Ovary (tissue), 9 donors: ENCODE results near the gene DSCAM. TPM values are rescaled to one million over a fixed set of nuclear protein-coding genes. Genes with fewer than 3 reads are reported as not detected.

ENCODE experiments used
- DNase-seq, 5 donors: peaks; one replicate each; pipeline ENCODE4 v3.0.0-alpha.2; 2019 to 2020
- H3K27ac ChIP-seq, 2 donors: fragments of 200-600 bp; one replicate each; pipeline versions ENCODE4 v1.5.1 to v1.8.0; 2019 to 2022
- H3K27me3 ChIP-seq: fragments of 200-600 bp; one replicate; pipeline ENCODE4 v1.8.0; 2022
- H3K36me3 ChIP-seq: fragments of 200-600 bp; sonication (generic); one replicate; pipeline ENCODE4 v1.5.1; 2019
- H3K4me1 ChIP-seq: one replicate; pipeline ENCODE4 v1.8.1; 2013; ENCODE audit warnings: mild to moderate bottlenecking, moderate library complexity; ENCODE audit not compliant: insufficient read depth
- H3K4me3 ChIP-seq: fragments of 200-600 bp; sonication (generic); one replicate; pipeline ENCODE4 v1.5.1; 2017
- H3K9me3 ChIP-seq, 2 donors: fragments of 200-600 bp in 1 of 2; sonication (generic) in 1 of 2; one replicate each; pipeline versions ENCODE4 v1.5.1 to v1.8.1; 2013 to 2019; ENCODE audit warnings: mild to moderate bottlenecking in 1 of 2, moderate library complexity in 1 of 2
- EP300 ChIP-seq: sonication (generic); formaldehyde crosslinking; IDR thresholded peaks from one replicate; pipeline ENCODE4 v1.6.1; 2017; ENCODE audit warnings: antibody characterized with exemption
- POLR2A ChIP-seq: fragments of 450-650 bp; IDR thresholded peaks from one replicate; pipeline ENCODE4 v1.6.1; 2017; ENCODE audit warnings: antibody characterized with exemption, mild to moderate bottlenecking, moderate library complexity
- WGBS, 3 donors: extraction: QIAGEN DNeasy Blood & Tissue Kit in 1 of 3; methylation state at CpG; one replicate each; pipeline versions ENCODE4 v1.1.5 to v1.1.7; 2013 to 2017; 5-methylcytosine and 5-hydroxymethylcytosine counted together
- intact Hi-C, 4 donors: fragments of 100-400 bp; cut with DNase I; formaldehyde crosslinking; loops; one replicate each; pipeline versions ENCODE4 v1.11.0 to v1.15.1; 2022 to 2023
- polyA plus RNA-seq, 2 donors: library from polyadenylated mRNA; stranded (reverse); fragments of 200-250 nt in 1 of 2; fragments of 350-450 nt in 1 of 2; fragmentation: Illumina TruSeq in 1 of 2; extraction: RNeasy Lipid Tissue Mini Kit (QIAGEN cat#74804) in 1 of 2; gene quantifications; one replicate each; pipeline ENCODE4 v1.2.3, GENCODE V29; 2013 to 2014
- total RNA-seq, 7 donors: library from RNA; depleted of rRNA in 2 of 7; stranded (reverse); fragments of >200 nt in 2 of 7; fragmentation: NEBNext Ultra II Directional in 3 of 7; extraction: Animal tissue kit (Norgen Biotek cat#: 25700) in 3 of 7; gene quantifications; one replicate each; pipeline versions ENCODE4 v1.1.0 to v1.2.4, GENCODE V29; 2016 to 2023
- TF ChIP-seq, protein P1 (sequence below), 3 donors: fragments of 450-650 bp in 2 of 3; fragments of 200-600 bp in 1 of 3; IDR thresholded peaks; one replicate each; pipeline versions ENCODE4 v1.5.1 to v1.8.0; 2016 to 2022; ENCODE audit warnings: antibody characterized with exemption in 3 of 3, mild to moderate bottlenecking in 1 of 3
- donor health status: DM: no; HTN: no; CAD: no; lungs with moderate emphysema.
- donor health status: DM: no; HTN: no; CAD: no.
- donor health status: Bipolar disorder and iron deficiency.
- donor health status: DM: yes; HTN: yes; CAD: no.
- donor health status: DM: no; HTN: no; CAD: no.
- donor health status: DM: yes; HTN: yes; CAD: no.

The DSCAM gene
- total and polyA plus RNA-seq, 9 donors = under 0.01 to 0.12 (median 0.04) TPM; not detected in 5

- no peak for DNase-seq
- no peaks in the 10 kb centered on the region for H3K9me3 ChIP-seq
- no peaks in the 10 kb centered on the region for H3K36me3 ChIP-seq
- TF ChIP-seq EP300 = no peak
- no peak overlapping the region for H3K4me3 ChIP-seq
- no peak overlapping the region for H3K27ac ChIP-seq
- H3K27me3 ChIP-seq = no peaks in the 10 kb centered on the region
- intact Hi-C loops = no loop called here
- no peaks in the 10 kb centered on the region for H3K4me1 ChIP-seq
- 78 to 81% (median 79%) methylated on average over 3 of the region's 3 CpGs for WGBS, 3 donors
Observed at GRCh38 chr21:40553781-40554180, 293.2 kb downstream of the DSCAM start.

- Histone ChIP-seq H3K4me1 (no peaks in the 10 kb centered on the region), H3K4me3 (no peak overlapping the region), H3K36me3 (no peaks in the 10 kb centered on the region), H3K9me3 (peaks cover 0 to 3% of the 10 kb centered on the region in 2 donors), H3K27me3 (no peaks in the 10 kb centered on the region), H3K27ac (no peak overlapping the region)
- no peak for DNase-seq
- WGBS, 3 donors = 71 to 77% (median 72%) methylated on average over 18 of the region's 18 CpGs
- TF ChIP-seq, protein P1, sequence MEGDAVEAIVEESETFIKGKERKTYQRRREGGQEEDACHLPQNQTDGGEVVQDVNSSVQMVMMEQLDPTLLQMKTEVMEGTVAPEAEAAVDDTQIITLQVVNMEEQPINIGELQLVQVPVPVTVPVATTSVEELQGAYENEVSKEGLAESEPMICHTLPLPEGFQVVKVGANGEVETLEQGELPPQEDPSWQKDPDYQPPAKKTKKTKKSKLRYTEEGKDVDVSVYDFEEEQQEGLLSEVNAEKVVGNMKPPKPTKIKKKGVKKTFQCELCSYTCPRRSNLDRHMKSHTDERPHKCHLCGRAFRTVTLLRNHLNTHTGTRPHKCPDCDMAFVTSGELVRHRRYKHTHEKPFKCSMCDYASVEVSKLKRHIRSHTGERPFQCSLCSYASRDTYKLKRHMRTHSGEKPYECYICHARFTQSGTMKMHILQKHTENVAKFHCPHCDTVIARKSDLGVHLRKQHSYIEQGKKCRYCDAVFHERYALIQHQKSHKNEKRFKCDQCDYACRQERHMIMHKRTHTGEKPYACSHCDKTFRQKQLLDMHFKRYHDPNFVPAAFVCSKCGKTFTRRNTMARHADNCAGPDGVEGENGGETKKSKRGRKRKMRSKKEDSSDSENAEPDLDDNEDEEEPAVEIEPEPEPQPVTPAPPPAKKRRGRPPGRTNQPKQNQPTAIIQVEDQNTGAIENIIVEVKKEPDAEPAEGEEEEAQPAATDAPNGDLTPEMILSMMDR (IDR thresholded peaks at IDR 0.05) = no peak
- TF ChIP-seq EP300 = no peak
- intact Hi-C loops = no loop called here
Observed at GRCh38 chr21:40547906-40548513, 298.9 kb downstream of the DSCAM start.

- H3K27me3 ChIP-seq = no peaks in the 10 kb centered on the region
- no peaks in the 10 kb centered on the region for H3K4me1 ChIP-seq
- peaks cover 0 to 3% of the 10 kb centered on the region in 2 donors for H3K9me3 ChIP-seq
- TF ChIP-seq EP300 (no peak), POLR2A (no peak)
- TF ChIP-seq, protein P1 (IDR thresholded peaks at IDR 0.05) = no peak
- no peak for DNase-seq
- 87 to 89% (median 89%) methylated on average over 2 of the region's 2 CpGs for WGBS, 3 donors
- intact Hi-C loops = no loop called here
- no peak overlapping the region for H3K27ac ChIP-seq
- no peak overlapping the region for H3K4me3 ChIP-seq
- no peaks in the 10 kb centered on the region for H3K36me3 ChIP-seq
Observed at GRCh38 chr21:40546647-40547046, 300.3 kb downstream of the DSCAM start.

DNA sequence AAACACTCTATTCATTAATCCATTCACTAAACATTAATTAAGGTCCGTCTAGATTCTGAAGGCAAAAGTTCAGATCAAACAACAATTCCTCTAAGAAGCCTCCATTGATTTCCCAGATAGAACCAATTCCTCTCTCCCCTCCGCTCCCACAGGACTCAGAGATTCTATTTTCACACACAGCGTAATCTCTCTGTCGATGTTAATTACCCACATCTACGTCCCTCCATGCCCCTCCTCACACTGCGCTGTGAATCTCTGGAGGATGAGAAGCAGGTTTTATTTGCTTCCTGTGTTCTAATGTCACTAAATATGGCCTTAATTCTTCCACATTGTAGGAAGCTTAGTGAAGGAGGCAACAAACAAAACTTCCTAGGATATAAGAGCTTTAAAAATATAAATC is 306.7 kb downstream of the DSCAM start:
- no peaks in the 10 kb centered on the region for H3K36me3 ChIP-seq
- intact Hi-C loops = no loop called here
- no peak overlapping the region for H3K27ac ChIP-seq
- peaks cover 0 to 3% of the 10 kb centered on the region in 2 donors for H3K9me3 ChIP-seq
- DNase-seq = no peak
- WGBS, 3 donors = 57 to 64% (median 62%) methylated on average over 6 of the region's 6 CpGs
- no peaks in the 10 kb centered on the region for H3K4me1 ChIP-seq
- H3K27me3 ChIP-seq = no peaks in the 10 kb centered on the region
- TF ChIP-seq POLR2A (no peak), EP300 (no peak)
- TF ChIP-seq, protein P1 (IDR thresholded peaks at IDR 0.05) = no peak
- no peak overlapping the region for H3K4me3 ChIP-seq

GRCh38 chr21:40534886-40535285 is 312.1 kb downstream of the DSCAM start:
- no peak for DNase-seq
- H3K36me3 ChIP-seq = no peaks in the 10 kb centered on the region
- H3K27me3 ChIP-seq = no peaks in the 10 kb centered on the region
- no peak overlapping the region for H3K4me3 ChIP-seq
- TF ChIP-seq EP300 (no peak), POLR2A (no peak)
- TF ChIP-seq, protein P1 (IDR thresholded peaks at IDR 0.05) = no peak
- WGBS, 3 donors = 81 to 92% (median 82%) methylated on average over 1 of the region's 1 CpG
- H3K27ac ChIP-seq = no peak overlapping the region
- no peaks in the 10 kb centered on the region for H3K9me3 ChIP-seq
- no peaks in the 10 kb centered on the region for H3K4me1 ChIP-seq
- intact Hi-C loops = no loop called here
